A673 (cell line): ENCODE measurements around the gene LIX1. TPM values are rescaled to one million over a fixed set of nuclear protein-coding genes. Genes with fewer than 3 reads are reported as not detected.
"Not testable (repeated sequence)": the region's sequence is repeated elsewhere in the genome, so short reads cannot be mapped to it uniquely, and the experiment has no call there.

Experiments used
- BruUV-seq: library from RNA; stranded (reverse); fragments of 400-500 nt; replicated peaks from 2 replicates; lab custom pipeline; 2021; lab: Mats Ljungman, UMichigan
- CTCF ChIA-PET: fragments of 300-600 bp; sonication (Branson Sonifier 250); formaldehyde crosslinking; loops from one replicate; lab custom pipeline; 2022; ENCODE audit warnings: antibody characterized with exemption; lab: Charles Lee
- POLR2A ChIA-PET: fragments of 300-600 bp; sonication (Branson Sonifier 250); formaldehyde crosslinking; loops from one replicate; lab custom pipeline; 2022; ENCODE audit warnings: antibody characterized with exemption; ENCODE audit not compliant: low non-redundant PET; lab: Charles Lee
- DNase-seq: peaks from one replicate; pipeline ENCODE4 v3.0.0-alpha.2; 2015; ENCODE audit warnings: low spot score
- H3K27ac ChIP-seq: fragments of 200-600 bp; sonication (generic); 2 replicates; pipeline ENCODE4 v1.5.1; 2016; ENCODE audit warnings: mixed run types, low read depth, mild to moderate bottlenecking, mixed read lengths, antibody characterized with exemption, low read length; ENCODE audit not compliant: poor library complexity, severe bottlenecking
- H3K27me3 ChIP-seq: fragments of 200-600 bp; sonication (generic); replicated peaks from 2 replicates; pipeline ENCODE4 v1.6.1; 2017; ENCODE audit warnings: mixed run types, low read depth, mild to moderate bottlenecking, mixed read lengths, antibody characterized with exemption, low read length; ENCODE audit not compliant: insufficient read depth, poor library complexity
- H3K36me3 ChIP-seq: fragments of 200-600 bp; sonication (generic); 2 replicates; pipeline ENCODE4 v1.6.1; 2016; ENCODE audit warnings: mixed run types, mild to moderate bottlenecking, mixed read lengths, antibody characterized with exemption, low read length; ENCODE audit not compliant: insufficient read depth, poor library complexity, severe bottlenecking
- H3K4me1 ChIP-seq: fragments of 200-600 bp; sonication (generic); 2 replicates; pipeline ENCODE4 v1.6.1; 2017; ENCODE audit warnings: mixed run types, mild to moderate bottlenecking, mixed read lengths, antibody characterized with exemption, low read length; ENCODE audit not compliant: insufficient read depth, poor library complexity, severe bottlenecking
- H3K4me3 ChIP-seq: fragments of 200-600 bp; sonication (generic); 2 replicates; pipeline ENCODE4 v1.5.1; 2016; ENCODE audit warnings: low read depth, mixed run types, mild to moderate bottlenecking, mixed read lengths, low read length; ENCODE audit not compliant: poor library complexity, severe bottlenecking
- H3K9me3 ChIP-seq: fragments of 200-600 bp; sonication (generic); 2 replicates; pipeline ENCODE4 v1.6.1; 2016; ENCODE audit warnings: mixed run types, low read depth, mild to moderate bottlenecking, mixed read lengths, antibody characterized with exemption, low read length; ENCODE audit not compliant: poor library complexity, severe bottlenecking
- EZH2 ChIP-seq: fragments of 200-600 bp; sonication (generic); IDR thresholded peaks from 2 replicates; pipeline ENCODE4 v1.6.1; 2017; ENCODE audit warnings: borderline replicate concordance, low read depth, mild to moderate bottlenecking, mixed read lengths, antibody characterized with exemption, low read length; ENCODE audit not compliant: poor library complexity, severe bottlenecking
- intact Hi-C: fragments of 100-400 bp; cut with micrococcal nuclease; formaldehyde crosslinking; loops from one replicate; pipeline ENCODE4 v1.10.0; 2022; ENCODE audit not compliant: unreplicated experiment
- total RNA-seq: library from RNA; stranded (reverse); gene quantifications from 2 replicates; pipeline ENCODE4 v1.2.3, GENCODE V29; 2021
- TF ChIP-seq, protein P1 (sequence below): fragments of 300-800, 200-600 bp; sonication (generic); conservative IDR thresholded peaks from 2 replicates; pipeline ENCODE4 v1.5.1; 2017; ENCODE audit warnings: low read depth, mild to moderate bottlenecking, antibody characterized with exemption, low read length, moderate library complexity, mixed read lengths

Gene LIX1
- total RNA-seq, 1 experiment from 2014 or later = not detected

DNA sequence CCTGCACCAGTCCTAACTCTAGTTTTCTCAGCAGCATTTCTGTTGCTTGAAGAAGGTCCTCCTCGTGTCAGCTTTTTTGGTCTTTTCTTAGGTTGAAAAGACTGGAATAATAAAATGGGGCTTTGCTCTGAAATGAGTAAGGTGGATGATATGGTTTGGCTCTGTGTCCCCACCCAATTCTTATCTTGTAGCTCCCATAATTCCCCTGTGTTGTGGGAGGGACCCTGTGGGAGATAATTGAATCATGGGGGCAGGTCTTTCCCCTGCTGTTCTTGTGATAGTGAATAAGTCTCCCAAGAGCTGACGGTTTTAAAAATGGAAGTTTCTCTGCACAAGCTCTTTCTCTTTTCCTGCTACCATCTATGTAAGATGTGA, 53.6 kb downstream of the LIX1 start:
- POLR2A ChIA-PET = no interaction called here
- Histone ChIP-seq H3K36me3 (no peaks in the 10 kb centered on the region), H3K9me3 (no peaks in the 10 kb centered on the region), H3K27me3 (no peaks in the 10 kb centered on the region), H3K4me1 (no peaks in the 10 kb centered on the region), H3K27ac (no peak overlapping the region), H3K4me3 (no peak overlapping the region)
- BruUV-seq = no TSS peak
- CTCF ChIA-PET = no interaction called here
- TF ChIP-seq, protein P1, sequence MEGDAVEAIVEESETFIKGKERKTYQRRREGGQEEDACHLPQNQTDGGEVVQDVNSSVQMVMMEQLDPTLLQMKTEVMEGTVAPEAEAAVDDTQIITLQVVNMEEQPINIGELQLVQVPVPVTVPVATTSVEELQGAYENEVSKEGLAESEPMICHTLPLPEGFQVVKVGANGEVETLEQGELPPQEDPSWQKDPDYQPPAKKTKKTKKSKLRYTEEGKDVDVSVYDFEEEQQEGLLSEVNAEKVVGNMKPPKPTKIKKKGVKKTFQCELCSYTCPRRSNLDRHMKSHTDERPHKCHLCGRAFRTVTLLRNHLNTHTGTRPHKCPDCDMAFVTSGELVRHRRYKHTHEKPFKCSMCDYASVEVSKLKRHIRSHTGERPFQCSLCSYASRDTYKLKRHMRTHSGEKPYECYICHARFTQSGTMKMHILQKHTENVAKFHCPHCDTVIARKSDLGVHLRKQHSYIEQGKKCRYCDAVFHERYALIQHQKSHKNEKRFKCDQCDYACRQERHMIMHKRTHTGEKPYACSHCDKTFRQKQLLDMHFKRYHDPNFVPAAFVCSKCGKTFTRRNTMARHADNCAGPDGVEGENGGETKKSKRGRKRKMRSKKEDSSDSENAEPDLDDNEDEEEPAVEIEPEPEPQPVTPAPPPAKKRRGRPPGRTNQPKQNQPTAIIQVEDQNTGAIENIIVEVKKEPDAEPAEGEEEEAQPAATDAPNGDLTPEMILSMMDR = no peak
- no peak for TF ChIP-seq EZH2
- no peak for DNase-seq
- intact Hi-C loops = no loop called here

DNA sequence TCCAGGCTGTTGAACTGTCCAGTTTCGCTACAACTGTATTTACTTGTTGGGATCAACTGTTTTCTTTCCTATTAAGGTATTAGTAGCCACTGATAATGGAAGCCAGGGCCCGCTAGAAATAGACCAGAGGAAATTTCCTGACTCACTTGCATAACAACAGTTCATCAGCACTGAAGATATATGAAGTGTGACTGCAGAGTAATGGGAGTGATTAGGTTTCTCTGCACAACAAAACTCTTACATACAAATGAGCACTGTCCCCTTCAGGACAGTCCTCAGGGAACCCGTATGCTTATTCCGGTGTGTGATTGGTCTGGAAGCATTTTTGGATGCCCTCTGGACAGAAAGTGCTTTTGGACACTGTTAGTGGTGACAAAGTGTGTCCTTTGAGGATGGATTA, 55.3 kb downstream of the LIX1 start:
- H3K27ac ChIP-seq = no peak overlapping the region
- H3K27me3 ChIP-seq = no peaks in the 10 kb centered on the region
- ChIA-PET POLR2A (no interaction called here), CTCF (no interaction called here)
- H3K9me3 ChIP-seq = no peaks in the 10 kb centered on the region
- H3K4me3 ChIP-seq = no peak overlapping the region
- no peaks in the 10 kb centered on the region for H3K36me3 ChIP-seq
- intact Hi-C loops = no loop called here
- no peak for DNase-seq
- BruUV-seq = no TSS peak
- TF ChIP-seq, protein P1 = no peak
- no peak for TF ChIP-seq EZH2
- no peaks in the 10 kb centered on the region for H3K4me1 ChIP-seq

DNA sequence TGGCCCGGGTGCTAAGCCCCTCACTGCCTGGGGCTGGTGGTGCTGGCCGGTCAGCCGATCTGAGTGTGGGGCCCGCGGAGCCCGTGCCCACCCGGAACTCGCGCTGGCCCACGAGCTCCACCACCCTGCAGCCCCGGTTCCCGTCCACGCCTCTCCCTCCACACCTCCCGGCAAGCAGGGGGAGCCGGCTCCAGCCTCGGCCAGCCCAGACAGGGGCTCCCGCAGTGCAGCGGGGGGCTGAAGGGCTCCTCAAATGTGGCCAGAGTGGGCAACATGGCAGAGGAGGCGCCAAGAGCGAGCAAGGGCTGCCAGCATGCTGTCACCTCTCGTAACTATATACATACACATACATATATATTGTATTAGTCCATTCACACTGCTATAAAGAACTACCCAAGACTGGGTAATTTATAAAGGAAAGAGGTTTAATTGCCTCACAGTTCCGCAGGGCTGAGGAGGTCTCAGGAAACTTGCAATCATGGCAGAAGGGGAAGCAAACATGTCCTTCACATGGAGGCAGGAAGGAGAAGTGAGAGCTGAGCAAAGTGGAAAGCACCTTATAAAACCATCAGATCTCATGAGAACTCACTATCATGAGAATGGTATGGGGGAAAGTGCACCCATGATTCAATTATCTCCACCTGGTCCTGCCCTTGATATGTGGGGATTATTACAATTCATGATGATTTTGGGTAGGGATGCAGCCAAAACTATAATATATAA, 56.8 kb downstream of the LIX1 start:
- Histone ChIP-seq H3K4me3 (no peak overlapping the region), H3K36me3 (no peaks in the 10 kb centered on the region), H3K4me1 (no peaks in the 10 kb centered on the region), H3K27me3 (no peaks in the 10 kb centered on the region), H3K9me3 (no peaks in the 10 kb centered on the region), H3K27ac (no peak overlapping the region)
- no TSS peak for BruUV-seq
- intact Hi-C loops = no loop called here
- TF ChIP-seq, protein P1 = no peak
- TF ChIP-seq EZH2 = no peak
- DNase-seq = no peak
- ChIA-PET CTCF (no interaction called here), POLR2A (no interaction called here)

DNA sequence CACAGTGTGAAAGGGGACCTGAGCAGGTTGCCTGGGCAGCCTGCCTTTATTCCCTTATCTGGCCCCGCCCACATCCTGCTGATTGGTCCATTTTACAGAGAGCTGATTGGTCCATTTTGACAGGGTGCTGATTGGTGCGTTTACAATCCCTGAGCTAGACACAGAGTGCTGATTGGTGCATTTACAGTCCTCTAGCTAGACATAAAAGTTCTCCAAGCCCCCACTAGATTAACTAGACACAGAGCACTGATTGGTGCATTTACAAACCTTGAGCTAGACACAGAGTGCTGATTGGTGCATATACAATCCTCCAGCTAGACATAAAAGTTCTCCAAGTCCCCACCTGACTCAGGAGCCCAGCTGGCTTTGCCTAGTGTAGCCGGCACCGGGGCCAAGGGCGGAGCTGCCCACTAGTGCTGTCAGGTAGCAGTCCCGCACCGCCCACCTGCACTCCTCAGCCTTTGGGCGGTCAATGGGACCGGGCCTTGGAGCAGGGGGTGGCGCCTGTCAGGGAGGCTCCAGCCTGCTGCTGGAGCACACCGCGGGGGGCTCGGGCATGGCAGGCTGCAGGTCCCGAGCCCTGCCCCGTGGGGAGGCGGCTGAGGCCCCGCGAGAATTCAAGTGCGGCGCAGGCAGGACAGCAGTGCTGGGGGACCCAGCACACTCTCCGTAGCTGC, 57.5 kb downstream of the LIX1 start:
- DNase-seq, BruUV-seq, H3K4me3 ChIP-seq, H3K9me3 ChIP-seq, CTCF ChIA-PET, H3K27ac ChIP-seq, H3K36me3 ChIP-seq, H3K27me3 ChIP-seq, H3K4me1 ChIP-seq, intact Hi-C loops, POLR2A ChIA-PET: not testable (repeated sequence)
